ENCODE measurements around the gene MAP7.

GRCh38 chr6:136525586-136526195 lies 24.5 kb downstream of the MAP7 start:
- TF ChIP-seq CTCF (IDR thresholded peaks at IDR 0.05) (no peak), POLR2A (IDR thresholded peaks at IDR 0.05) (no peak)
